K562 (cell line): Measurements from ENCODE around the gene TNFRSF6B. TPM values are rescaled to one million over a fixed set of nuclear protein-coding genes. Genes with fewer than 3 reads are reported as not detected.
A peak's percentile ranks its signal among the peaks of the same experiment; 100 is the strongest.

Experiments used
- ATAC-seq: fragments of 200-7000 bp; cut with Tn5 transposase; 3 replicates; pipeline ENCODE4 v1.9.1; 2020; ENCODE audit warnings: moderate library complexity
- BruUV-seq: library from RNA; stranded (reverse); fragments of 400-500 nt; replicated peaks from 2 replicates; lab custom pipeline; 2021; lab: Mats Ljungman, UMichigan
- CTCF ChIA-PET: fragments of 300-600 bp; formaldehyde crosslinking; extraction: SDS; loops from one replicate; lab custom pipeline; 2021; ENCODE audit warnings: low intra/inter-chr PET ratio; lab: Yijun Ruan, JAX
- POLR2A ChIA-PET: fragments of 300-600, 350-650 bp; sonication (Branson Sonifier 250); formaldehyde crosslinking; extraction: SDS; loops from one replicate; lab custom pipeline; 2021; ENCODE audit warnings: antibody characterized with exemption, inconsistent platforms; lab: Yijun Ruan, JAX
- DNase-seq, 4 experiments: peaks; one replicate each; pipeline versions ENCODE4 v3.0.0 to v3.0.0-alpha.2; 2011 to 2018; ENCODE audit warnings: low spot score in 3 of 4, mixed read lengths in 3 of 4; ENCODE audit errors: extremely low read depth in 1 of 4
- FAIRE-seq: peaks from 2 replicates; lab custom pipeline; 2011; peaks lifted over from hg19 to GRCh38; lab: Jason Lieb, UNC
- H2AFZ ChIP-seq: 2 replicates; pipeline ENCODE4 v1.6.0; 2011; ENCODE audit warnings: low read depth, low read length, control low read depth, inconsistent platforms
- H3K27ac ChIP-seq: fragments of 200-600 bp; 3 replicates; pipeline ENCODE4 v1.8.0; 2011; ENCODE audit warnings: low read depth, mild to moderate bottlenecking, control low read depth, inconsistent platforms, low read length, moderate library complexity, mixed read lengths; ENCODE audit errors: extremely low read depth
- H3K27me3 ChIP-seq, 2 experiments: fragments of 300-600 bp in 1 of 2; 2 replicates in 1 of 2; 3 replicates in 1 of 2; pipeline versions ENCODE4 v1.6.0 to v1.8.0; 2011; ENCODE audit warnings: inconsistent platforms in 2 of 2, low read length in 2 of 2, mild to moderate bottlenecking in 1 of 2, mixed read lengths in 1 of 2, moderate library complexity in 1 of 2; ENCODE audit not compliant: control insufficient read depth in 2 of 2, insufficient read depth in 2 of 2
- H3K36me3 ChIP-seq: fragments of 300-600 bp; 3 replicates; pipeline ENCODE4 v1.8.0; 2011; ENCODE audit warnings: mild to moderate bottlenecking, low read length, inconsistent platforms; ENCODE audit not compliant: control insufficient read depth, insufficient read depth
- H3K4me1 ChIP-seq, 2 experiments: fragments of 200-600 bp in 1 of 2; replicated peaks in 1 of 2; 2 replicates in 1 of 2; 3 replicates in 1 of 2; pipeline versions ENCODE4 v1.5.1 to v1.8.0; 2011; ENCODE audit warnings: inconsistent platforms in 2 of 2, low read length in 2 of 2, mild to moderate bottlenecking in 1 of 2, mixed read lengths in 1 of 2, moderate library complexity in 1 of 2; ENCODE audit not compliant: control insufficient read depth in 2 of 2, insufficient read depth in 2 of 2
- H3K4me2 ChIP-seq: 2 replicates; pipeline ENCODE4 v1.6.1; 2011; ENCODE audit warnings: low read length, control low read depth, inconsistent platforms, mixed read lengths; ENCODE audit not compliant: insufficient read depth
- H3K4me3 ChIP-seq: fragments of 200-600 bp; sonication (generic), shearing (Covaris generic); 2 replicates; pipeline ENCODE4 v1.5.1; 2016; ENCODE audit warnings: control low read depth, inconsistent platforms
- H3K79me2 ChIP-seq: fragments of 200-600 bp; 3 replicates; pipeline ENCODE4 v1.8.0; 2011; ENCODE audit warnings: low read length, inconsistent platforms; ENCODE audit not compliant: control insufficient read depth, insufficient read depth
- H3K9ac ChIP-seq, 2 experiments: 2 replicates each; pipeline versions ENCODE4 v1.6.0 to v1.6.1; 2011; ENCODE audit warnings: low read depth in 2 of 2, low read length in 2 of 2, control low read depth in 1 of 2, inconsistent platforms in 1 of 2, mild to moderate bottlenecking in 1 of 2, mixed read lengths in 1 of 2; ENCODE audit not compliant: insufficient read depth in 1 of 2
- H3K9me1 ChIP-seq: one replicate; pipeline ENCODE4 v1.6.0; 2011; ENCODE audit warnings: inconsistent platforms, mild to moderate bottlenecking, low read length, moderate library complexity; ENCODE audit not compliant: control insufficient read depth, insufficient read depth
- H3K9me3 ChIP-seq: replicated peaks from 2 replicates; pipeline ENCODE4 v1.5.1; 2011; ENCODE audit warnings: low read depth, low read length, inconsistent platforms; ENCODE audit not compliant: control insufficient read depth, insufficient read depth
- H4K20me1 ChIP-seq: replicated peaks from 2 replicates; pipeline ENCODE4 v1.6.1; 2011; ENCODE audit warnings: low read length, inconsistent platforms, mixed read lengths; ENCODE audit not compliant: control insufficient read depth, insufficient read depth
- CBX3 ChIP-seq, 2 experiments: IDR thresholded peaks; 1 replicate in 1 of 2; 2 replicates in 1 of 2; pipeline ENCODE4 v1.6.1; 2012; ENCODE audit warnings: inconsistent platforms in 2 of 2, low read length in 2 of 2, borderline replicate concordance in 1 of 2, control low read depth in 1 of 2
- CGGBP1 ChIP-seq: fragments of 250-450 bp; sonication (Bioruptor Pico); IDR thresholded peaks from 2 replicates; pipeline ENCODE4 v1.9.0; 2021; ENCODE audit warnings: mild to moderate bottlenecking
- CLOCK ChIP-seq: fragments of 250-450 bp; sonication (Bioruptor Pico); IDR thresholded peaks from 2 replicates; pipeline ENCODE4 v1.4.0; 2020; ENCODE audit warnings: mild to moderate bottlenecking, moderate library complexity, borderline replicate concordance
- HDAC8 ChIP-seq: fragments of 450-650 bp; IDR thresholded peaks from 2 replicates; pipeline ENCODE4 v1.6.1; 2016; ENCODE audit warnings: mild to moderate bottlenecking, missing genetic modification characterization, moderate library complexity, missing compliant biosample characterization
- HMGN3 ChIP-seq: IDR thresholded peaks from 2 replicates; pipeline ENCODE4 v1.6.1; 2011; ENCODE audit warnings: borderline replicate concordance, low read depth, mild to moderate bottlenecking, mixed read lengths, low read length; ENCODE audit not compliant: insufficient read length; ENCODE audit errors: extremely low read depth
- HMGXB4 ChIP-seq: sonication (generic); formaldehyde crosslinking; IDR thresholded peaks from 2 replicates; pipeline ENCODE4 v1.8.1; 2023; ENCODE audit warnings: mild to moderate bottlenecking, missing genetic modification reagents
- KAT8 ChIP-seq: fragments of 450-650 bp; IDR thresholded peaks from 2 replicates; pipeline ENCODE4 v1.6.1; 2016; ENCODE audit warnings: low read depth, mild to moderate bottlenecking
- NELFE ChIP-seq: IDR thresholded peaks from 2 replicates; pipeline ENCODE4 v1.6.1; 2011; ENCODE audit warnings: mild to moderate bottlenecking; ENCODE audit not compliant: insufficient read depth, insufficient read length
- NR2F6 ChIP-seq: fragments of 450-650 bp; formaldehyde crosslinking; IDR thresholded peaks from 2 replicates; pipeline ENCODE4 v1.4.0; 2020; ENCODE audit warnings: mild to moderate bottlenecking
- PRMT5 ChIP-seq: sonication (generic); formaldehyde crosslinking; IDR thresholded peaks from 2 replicates; pipeline ENCODE4 v1.5.0; 2020; ENCODE audit warnings: missing genetic modification reagents
- RCOR1 ChIP-seq, 2 experiments: IDR thresholded peaks; 2 replicates each; pipeline ENCODE4 v1.6.1; 2012; ENCODE audit warnings: low read depth in 2 of 2, low read length in 2 of 2, borderline replicate concordance in 1 of 2, improper control_type of control experiment in 1 of 2
- STAT5A ChIP-seq: IDR thresholded peaks from 2 replicates; pipeline ENCODE4 v1.6.1; 2012; ENCODE audit warnings: low read length, inconsistent platforms, borderline replicate concordance
- TRIM24 ChIP-seq, 2 experiments: fragments of 450-650 bp; IDR thresholded peaks; 2 replicates each; pipeline ENCODE4 v1.6.1; 2016
- TRIM28 ChIP-seq: fragments of 450-650 bp; IDR thresholded peaks from 2 replicates; pipeline ENCODE4 v1.6.1; 2017
- ZFPM2 ChIP-seq: fragments of 250-450 bp; sonication (Bioruptor Pico); IDR thresholded peaks from 2 replicates; pipeline ENCODE4 v1.5.1; 2022; ENCODE audit warnings: mild to moderate bottlenecking
- ZNF384 ChIP-seq: IDR thresholded peaks from 2 replicates; pipeline ENCODE4 v1.6.1; 2012; ENCODE audit warnings: low read depth, low read length, improper control_type of control experiment
- ZNF507 ChIP-seq: conservative IDR thresholded peaks from 2 replicates; pipeline ENCODE4 v1.6.1; 2017; ENCODE audit warnings: missing genetic modification characterization, missing compliant biosample characterization
- WGBS: fragments of 100-300 bp; shearing (Covaris generic); methylation state at CpG from one replicate; pipeline ENCODE4 v1.1.6; 2016; ENCODE audit warnings: low coverage, mixed read lengths; ENCODE audit not compliant: insufficient coverage; ENCODE audit errors: missing lambda C conversion rate; 5-methylcytosine and 5-hydroxymethylcytosine counted together
- in situ Hi-C: fragments of 300-500 bp; cut with MboI; formaldehyde crosslinking; loops from 4 replicates; pipeline ENCODE4 v1.15.0; 2018; ENCODE audit warnings: inconsistent platforms, mixed read lengths
- intact Hi-C: fragments of 100-400 bp; cut with micrococcal nuclease; formaldehyde crosslinking; loops from 2 replicates; pipeline ENCODE4 v1.14.2; 2022
- polyA plus RNA-seq, 8 experiments: library from polyadenylated mRNA; depleted of rRNA in 4 of 8; stranded (reverse) in 5 of 8; unstranded in 3 of 8; fragments of >200 nt; fragmentation: Nextera tagmentation in 2 of 8; fragmentation: Illumina TruSeq in 1 of 8; extraction: Ambion mirVana in 2 of 8; extraction: Trizol in 1 of 8; gene quantifications; 2 replicates each; pipeline versions ENCODE4 v1.2.1 to v1.2.3, GENCODE V29; 2011 to 2014; ENCODE audit warnings: inconsistent platforms in 1 of 8, missing spikeins in 1 of 8
- total RNA-seq, 7 experiments: library from RNA; depleted of rRNA in 6 of 7; stranded (reverse); fragments of >200 nt in 6 of 7; fragmentation: Illumina TruSeq in 2 of 7; extraction: Trizol in 2 of 7; gene quantifications; 2 replicates each; pipeline versions ENCODE4 v1.2.1 to v1.2.3, GENCODE V29; 2011 to 2021; ENCODE audit warnings: low replicate concordance in 1 of 7
- TF ChIP-seq, protein P1 (sequence below): fragments of 450-650 bp; IDR thresholded peaks from 2 replicates; pipeline ENCODE4 v1.6.1; 2018; ENCODE audit warnings: mild to moderate bottlenecking, low read depth; ENCODE audit not compliant: partially characterized antibody

Gene TNFRSF6B
- total and polyA plus RNA-seq, 9 of the 15 experiments (the other 6 are each of a cell fraction or from before 2014, with no cell fraction given): 0.10 to 3.5 (median 0.32) TPM; not detected in 6

- in situ Hi-C loops (no loop called here), intact Hi-C loops (no loop called here)
- BruUV-seq: no TSS peak
- no peak for FAIRE-seq
- Histone ChIP-seq H4K20me1 (no peaks in the 10 kb centered on the region), H2AFZ (no peak overlapping the region), H3K27me3 (no peaks in the 10 kb centered on the region), H3K9ac (no peak overlapping the region), H3K79me2 (peaks cover 34% of the 10 kb centered on the region; the same call in 2 of the 3 replicates), H3K27ac (no peak overlapping the region), H3K36me3 (peaks cover 62% of the 10 kb centered on the region), H3K9me3 (peaks cover 22% of the 10 kb centered on the region), H3K4me3 (no peak overlapping the region), H3K9me1 (no peaks in the 10 kb centered on the region), H3K4me1 (no peaks in the 10 kb centered on the region; a peak in 1 of 5 replicates), H3K4me2 (no peak overlapping the region)
- ChIA-PET POLR2A (interaction anchor here (0.7 to 1.2 kb wide), 3 partner anchors 9 to 114 kb away, joined by 3 to 5 read pairs (median 3); partner anchors contain the start of genes ARFRP1 and ZGPAT), CTCF (no interaction called here)
- 94% methylated on average over 1 of the region's 2 CpGs for WGBS
- ATAC-seq: no peak
- TF ChIP-seq STAT5A (no peak), NR2F6 (CRISPR knock-in tag) (no peak), CBX3 (IDR thresholded peaks at IDR 0.05; ENCODE audit: borderline replicate concordance in 1 of 2, low read length in 2 of 2) (peak in 1 of 2 experiments; percentile 82; a peak in 2 of 3 replicates), PRMT5 (CRISPR knock-in tag) (no peak), ZNF507 (tag) (no peak), TRIM24 (IDR thresholded peaks at IDR 0.05) (peak in 1 of 2 experiments; percentile 52; a peak in 1 of 4 replicates), HMGN3 (no peak), ZNF384 (peak; percentile 59; the same call in 1 of the 2 replicates), NELFE (no peak), KAT8 (no peak), ZFPM2 (CRISPR knock-in tag) (no peak), TRIM28 (peak; percentile 97), HDAC8 (tag) (no peak), CGGBP1 (no peak), RCOR1 (IDR thresholded peaks at IDR 0.05; ENCODE audit: borderline replicate concordance in 1 of 2, low read depth in 2 of 2, low read length in 2 of 2) (no peak), CLOCK (no peak), HMGXB4 (CRISPR knock-in tag) (no peak)
- TF ChIP-seq, protein P1, sequence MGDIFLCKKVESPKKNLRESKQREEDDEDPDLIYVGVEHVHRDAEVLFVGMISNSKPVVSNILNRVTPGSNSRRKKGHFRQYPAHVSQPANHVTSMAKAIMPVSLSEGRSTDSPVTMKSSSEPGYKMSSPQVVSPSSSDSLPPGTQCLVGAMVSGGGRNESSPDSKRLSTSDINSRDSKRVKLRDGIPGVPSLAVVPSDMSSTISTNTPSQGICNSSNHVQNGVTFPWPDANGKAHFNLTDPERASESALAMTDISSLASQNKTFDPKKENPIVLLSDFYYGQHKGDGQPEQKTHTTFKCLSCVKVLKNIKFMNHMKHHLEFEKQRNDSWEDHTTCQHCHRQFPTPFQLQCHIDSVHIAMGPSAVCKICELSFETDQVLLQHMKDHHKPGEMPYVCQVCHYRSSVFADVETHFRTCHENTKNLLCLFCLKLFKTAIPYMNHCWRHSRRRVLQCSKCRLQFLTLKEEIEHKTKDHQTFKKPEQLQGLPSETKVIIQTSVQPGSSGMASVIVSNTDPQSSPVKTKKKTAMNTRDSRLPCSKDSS: peak; percentile 83
- no peak for DNase-seq
Observed at GRCh38 chr20:63718996-63719395, 22.5 kb downstream of the TNFRSF6B start.
